HEK293 (cell line): ENCODE data around the gene TEX19.

Source experiments
- CTCF ChIA-PET: fragments of 350-600 bp; formaldehyde crosslinking; extraction: SDS; loops from one replicate; lab custom pipeline; 2021; ENCODE audit warnings: antibody characterized with exemption; lab: Yijun Ruan, JAX
- POLR2A ChIA-PET: fragments of 300-600 bp; formaldehyde crosslinking; extraction: SDS; loops from one replicate; lab custom pipeline; 2020; ENCODE audit warnings: antibody characterized with exemption, inconsistent platforms; lab: Yijun Ruan, JAX
- H3K27ac ChIP-seq: fragments of 200-500 bp; sonication (Bioruptor generic); 2 replicates; pipeline ENCODE4 v1.5.1; 2014; ENCODE audit warnings: low read depth, low read length, control low read depth, inconsistent platforms; ENCODE audit errors: extremely low read depth
- H3K36me3 ChIP-seq, 2 experiments: fragments of 200-500 bp in 1 of 2; sonication (Bioruptor generic) in 1 of 2; 1 replicate in 1 of 2; 2 replicates in 1 of 2; pipeline ENCODE4 v1.5.1; 2014 to 2017; ENCODE audit warnings: inconsistent platforms in 2 of 2, low read length in 2 of 2; ENCODE audit not compliant: control insufficient read depth in 2 of 2, insufficient read depth in 1 of 2
- H3K4me1 ChIP-seq: fragments of 200-500 bp; sonication (Bioruptor generic); 2 replicates; pipeline ENCODE4 v1.5.1; 2014; ENCODE audit warnings: mild to moderate bottlenecking, low read length, inconsistent platforms; ENCODE audit not compliant: control insufficient read depth, insufficient read depth
- H3K4me3 ChIP-seq: 2 replicates; pipeline ENCODE4 v1.5.1; 2011; ENCODE audit warnings: low read depth, mild to moderate bottlenecking, control low read depth, low read length, moderate library complexity
- H3K9me3 ChIP-seq: fragments of 200-500 bp; sonication (Bioruptor generic); 2 replicates; pipeline ENCODE4 v1.5.1; 2014; ENCODE audit warnings: low read depth, low read length, inconsistent platforms; ENCODE audit not compliant: control insufficient read depth, insufficient read depth
- GFI1B ChIP-seq: fragments of 450-650 bp; formaldehyde crosslinking; IDR thresholded peaks from 2 replicates; pipeline ENCODE4 v1.5.1; 2016; ENCODE audit warnings: missing biosample characterization, missing genetic modification characterization
- GLIS1 ChIP-seq: fragments of 450-650 bp; formaldehyde crosslinking; IDR thresholded peaks from 2 replicates; pipeline ENCODE4 v1.5.1; 2016; ENCODE audit warnings: missing biosample characterization, missing genetic modification characterization
- MEIS1 ChIP-seq: sonication (generic); formaldehyde crosslinking; IDR thresholded peaks from 2 replicates; pipeline ENCODE4 v1.8.1; 2022; ENCODE audit warnings: missing genetic modification reagents, mild to moderate bottlenecking, borderline replicate concordance
- PATZ1 ChIP-seq: fragments of 450-650 bp; formaldehyde crosslinking; IDR thresholded peaks from 2 replicates; pipeline ENCODE4 v1.5.1; 2016; ENCODE audit warnings: missing biosample characterization, missing genetic modification characterization
- RBAK ChIP-seq: fragments of 450-650 bp; formaldehyde crosslinking; IDR thresholded peaks from 2 replicates; pipeline ENCODE4 v1.5.1; 2016; ENCODE audit warnings: missing biosample characterization, missing genetic modification characterization
- TRIM28 ChIP-seq: IDR thresholded peaks from 2 replicates; pipeline ENCODE4 v1.6.1; 2011; ENCODE audit warnings: low read length, control low read depth, borderline replicate concordance
- YY2 ChIP-seq: fragments of 450-650 bp; formaldehyde crosslinking; IDR thresholded peaks from 2 replicates; pipeline ENCODE4 v1.5.1; 2016; ENCODE audit warnings: missing biosample characterization, missing genetic modification characterization
- ZNF175 ChIP-seq: fragments of 450-650 bp; formaldehyde crosslinking; IDR thresholded peaks from 2 replicates; pipeline ENCODE4 v1.5.1; 2016; ENCODE audit warnings: missing biosample characterization, missing genetic modification characterization
- ZNF211 ChIP-seq: fragments of 450-650 bp; formaldehyde crosslinking; IDR thresholded peaks from 2 replicates; pipeline ENCODE4 v1.5.1; 2016; ENCODE audit warnings: low read depth, missing biosample characterization, missing genetic modification characterization
- ZNF274 ChIP-seq, 2 experiments: fragments of 200-500 bp in 1 of 2; fragments of 450-650 bp in 1 of 2; sonication (Bioruptor generic) in 1 of 2; formaldehyde crosslinking in 1 of 2; IDR thresholded peaks; 2 replicates each; pipeline versions ENCODE4 v1.5.1 to v1.6.1; 2014 to 2016; ENCODE audit warnings: borderline replicate concordance in 1 of 2, inconsistent platforms in 1 of 2, low read length in 1 of 2, missing biosample characterization in 1 of 2, missing genetic modification characterization in 1 of 2
- ZNF324 ChIP-seq: fragments of 450-650 bp; formaldehyde crosslinking; IDR thresholded peaks from 2 replicates; pipeline ENCODE4 v1.5.1; 2016; ENCODE audit warnings: missing biosample characterization, missing genetic modification characterization
- ZNF341 ChIP-seq: fragments of 450-650 bp; formaldehyde crosslinking; IDR thresholded peaks from 2 replicates; pipeline ENCODE4; 2016; ENCODE audit warnings: low read depth, missing biosample characterization, missing genetic modification characterization
- ZNF37A ChIP-seq: fragments of 450-650 bp; IDR thresholded peaks from 2 replicates; pipeline ENCODE4 v1.5.1; 2018; ENCODE audit warnings: missing biosample characterization, missing genetic modification characterization
- ZNF580 ChIP-seq: fragments of 450-650 bp; formaldehyde crosslinking; IDR thresholded peaks from 2 replicates; pipeline ENCODE4 v1.5.1; 2016; ENCODE audit warnings: missing biosample characterization, missing genetic modification characterization
- ZNF623 ChIP-seq: fragments of 450-650 bp; formaldehyde crosslinking; IDR thresholded peaks from 2 replicates; pipeline ENCODE4 v1.5.1; 2016; ENCODE audit warnings: missing biosample characterization, missing genetic modification characterization
- ZNF626 ChIP-seq: fragments of 450-650 bp; sonication (Bioruptor Pico); formaldehyde crosslinking; IDR thresholded peaks from 2 replicates; pipeline ENCODE4 v1.5.1; 2018; ENCODE audit warnings: missing biosample characterization, missing genetic modification characterization, inconsistent platforms
- ZNF639 ChIP-seq: fragments of 450-650 bp; formaldehyde crosslinking; IDR thresholded peaks from 2 replicates; pipeline ENCODE4 v1.5.1; 2016; ENCODE audit warnings: missing biosample characterization, missing genetic modification characterization
- ZNF768 ChIP-seq: fragments of 450-650 bp; formaldehyde crosslinking; IDR thresholded peaks from 2 replicates; pipeline ENCODE4 v1.5.1; 2018; ENCODE audit warnings: missing biosample characterization, mild to moderate bottlenecking, missing genetic modification characterization
- ZNF776 ChIP-seq: fragments of 450-650 bp; formaldehyde crosslinking; IDR thresholded peaks from 2 replicates; pipeline ENCODE4 v1.5.0; 2017; ENCODE audit warnings: missing biosample characterization, missing genetic modification characterization, borderline replicate concordance

TEX19 gene

DNA sequence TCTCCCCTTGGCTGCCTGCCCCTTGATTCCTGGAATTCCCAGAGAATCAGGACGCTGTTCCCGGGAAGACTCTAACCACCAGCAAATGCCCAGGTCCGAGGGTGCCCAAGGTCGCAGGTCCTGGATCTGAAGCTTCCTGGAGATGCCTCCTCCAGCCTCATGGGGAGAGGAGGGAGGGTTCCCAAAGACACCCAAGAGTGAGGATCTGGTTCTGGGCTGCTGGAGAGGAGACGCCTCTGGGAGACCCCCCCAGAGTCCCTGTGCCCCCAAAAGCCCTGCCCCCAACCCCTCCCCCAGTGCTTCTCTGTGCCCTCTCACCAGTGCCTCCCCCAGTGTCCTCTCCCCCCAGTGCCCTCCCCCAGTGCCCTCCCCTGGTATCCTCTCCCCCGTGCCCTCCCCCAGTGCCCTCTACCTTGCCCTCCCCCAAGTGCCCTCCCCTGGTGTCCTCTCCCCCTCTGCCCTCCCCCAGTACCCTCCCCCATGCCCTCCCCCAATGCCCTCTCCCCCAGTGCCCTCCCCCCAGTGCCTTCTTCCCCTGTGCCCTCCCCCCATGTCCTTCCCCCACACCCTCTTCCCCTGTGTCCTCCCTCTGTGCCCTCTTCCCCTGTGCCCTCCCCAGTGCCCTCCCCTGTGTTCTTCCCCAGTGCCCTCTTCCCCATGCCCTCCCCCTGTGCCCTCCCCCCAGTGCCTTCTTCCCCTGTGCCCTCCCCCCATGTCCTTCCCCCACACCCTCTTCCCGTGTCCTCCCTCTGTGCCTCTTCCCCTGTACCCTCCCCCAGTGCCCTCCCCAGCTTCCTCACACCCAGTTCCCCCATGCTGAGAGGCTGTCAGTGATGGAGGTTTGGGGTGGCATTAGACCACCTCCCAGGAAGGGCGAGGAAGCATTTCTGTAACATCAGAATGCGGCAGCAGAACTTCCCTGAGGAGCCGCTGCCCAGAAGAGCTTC lies 19.1 kb upstream of the TEX19 start:
- Histone ChIP-seq H3K36me3 (no peaks in the 10 kb centered on the region), H3K4me1 (peaks cover 14% of the 10 kb centered on the region), H3K27ac (peak overlapping the region; percentile 26; the same call in 1 of the 2 replicates), H3K4me3 (peak overlapping the region; percentile 16), H3K9me3 (no peaks in the 10 kb centered on the region)
- ChIA-PET CTCF (interaction anchor here (1.0 to 1.3 kb wide), 2 partner anchors 10 to 13 kb away, joined by 4 to 6 read pairs; no protein-coding TSS in a partner anchor), POLR2A (interaction anchor here (1.0 kb wide), 1 partner anchor 10 kb away, joined by 3 read pairs; no protein-coding TSS in a partner anchor)
- TF ChIP-seq ZNF341 (tag by site-specific recombination) (no peak), YY2 (tag by site-specific recombination) (0 out of 2 replicates have a peak, but pooled peaks have one; percentile 4), GLIS1 (tag by site-specific recombination) (peak; percentile 75), ZNF768 (tag by site-specific recombination) (no peak), ZNF626 (tag by site-specific recombination) (no peak)

GRCh38 chr17:82342361-82343079 lies 16.5 kb upstream of the TEX19 start:
- Histone ChIP-seq H3K4me3 (no peak overlapping the region), H3K4me1 (peaks cover 5% of the 10 kb centered on the region), H3K36me3 (no peaks in the 10 kb centered on the region), H3K9me3 (no peaks in the 10 kb centered on the region), H3K27ac (no peak overlapping the region)
- TF ChIP-seq ZNF175 (no peak), ZNF623 (tag by site-specific recombination) (no peak), ZNF626 (tag by site-specific recombination) (no peak), ZNF274 (IDR thresholded peaks at IDR 0.05; ENCODE audit: low read length) (no peak), ZNF274 (tag by site-specific recombination; IDR thresholded peaks at IDR 0.05; ENCODE audit: borderline replicate concordance) (no peak), ZNF639 (tag by site-specific recombination) (no peak), ZNF776 (no peak), TRIM28 (no peak), ZNF211 (tag by site-specific recombination) (no peak), RBAK (tag by site-specific recombination) (no peak), ZNF324 (tag by site-specific recombination) (no peak), MEIS1 (no peak), ZNF580 (no peak), ZNF37A (no peak), GFI1B (tag by site-specific recombination) (no peak), PATZ1 (tag by site-specific recombination) (no peak)
- ChIA-PET POLR2A (no interaction called here), CTCF (interaction anchor here (0.7 to 2.7 kb wide), 2 partner anchors 11 to 46 kb away, joined by 3 to 10 read pairs; no protein-coding TSS in a partner anchor)
